HL-60/S4 treated with phorbol 12-myristate 13-acetate at 8.2 ng/mL for 4 days and 3 days (cell line): ENCODE results near the gene CD44.

ENCODE experiments used
- in situ Hi-C: fragments of 300-500 bp; cut with MboI; formaldehyde crosslinking; loops from 2 replicates; pipeline ENCODE4 v1.15.0; 2022; ENCODE audit warnings: low sequenced_read_pairs

CD44 gene

DNA sequence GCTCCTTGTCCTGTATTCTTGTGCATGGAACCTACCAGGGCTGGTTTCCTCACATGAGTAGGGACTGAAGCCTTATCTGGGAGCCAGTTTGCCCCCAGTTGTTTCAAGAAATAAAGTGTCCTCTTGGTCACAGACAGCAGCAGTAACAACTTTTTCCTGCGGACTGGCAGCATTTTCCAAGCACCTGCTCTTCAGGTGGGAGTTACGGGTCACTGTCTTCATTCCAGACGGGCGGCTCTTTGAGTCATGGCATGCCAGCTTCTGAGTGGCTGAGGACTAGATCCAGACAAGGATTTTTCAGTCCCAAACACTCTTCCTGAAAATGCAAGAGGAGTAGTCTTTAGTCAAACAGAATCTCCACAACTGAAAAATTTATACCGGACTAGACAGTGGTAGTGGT is 2.7 kb upstream of the CD44 start:
- in situ Hi-C loops: no loop called here

- in situ Hi-C loops: no loop called here
These were observed 913 bp upstream of the CD44 start for GRCh38 chr11:35138058-35138457.

GRCh38 chr11:35138606-35138942 is 397 bp upstream of the CD44 start:
- in situ Hi-C loops: no loop called here

- in situ Hi-C loops: no loop called here
These were observed 831 bp downstream of the CD44 start for GRCh38 chr11:35139722-35140282.

DNA sequence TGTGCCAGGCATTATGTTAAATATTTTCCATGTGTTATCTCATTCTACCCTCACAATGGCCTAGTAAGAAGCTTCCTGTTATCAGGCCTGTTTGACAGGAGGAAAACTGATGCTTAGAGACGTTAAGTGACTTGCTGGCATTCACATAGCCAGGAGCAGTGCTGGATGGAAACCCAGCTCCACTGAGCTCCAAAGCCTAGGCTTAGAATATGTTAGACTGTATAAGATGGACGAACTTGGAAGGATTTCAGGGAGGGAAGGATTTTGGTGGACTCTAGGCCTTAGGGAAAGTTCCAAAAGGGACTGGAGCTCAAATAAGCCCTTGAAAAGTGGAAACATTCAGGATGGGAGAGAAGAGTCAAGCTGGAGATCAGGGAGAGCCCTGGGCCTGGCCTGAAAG is 2.1 kb downstream of the CD44 start:
- in situ Hi-C loops: no loop called here

- in situ Hi-C loops: no loop called here
These were observed 2.6 kb downstream of the CD44 start for GRCh38 chr11:35141571-35141971.

DNA sequence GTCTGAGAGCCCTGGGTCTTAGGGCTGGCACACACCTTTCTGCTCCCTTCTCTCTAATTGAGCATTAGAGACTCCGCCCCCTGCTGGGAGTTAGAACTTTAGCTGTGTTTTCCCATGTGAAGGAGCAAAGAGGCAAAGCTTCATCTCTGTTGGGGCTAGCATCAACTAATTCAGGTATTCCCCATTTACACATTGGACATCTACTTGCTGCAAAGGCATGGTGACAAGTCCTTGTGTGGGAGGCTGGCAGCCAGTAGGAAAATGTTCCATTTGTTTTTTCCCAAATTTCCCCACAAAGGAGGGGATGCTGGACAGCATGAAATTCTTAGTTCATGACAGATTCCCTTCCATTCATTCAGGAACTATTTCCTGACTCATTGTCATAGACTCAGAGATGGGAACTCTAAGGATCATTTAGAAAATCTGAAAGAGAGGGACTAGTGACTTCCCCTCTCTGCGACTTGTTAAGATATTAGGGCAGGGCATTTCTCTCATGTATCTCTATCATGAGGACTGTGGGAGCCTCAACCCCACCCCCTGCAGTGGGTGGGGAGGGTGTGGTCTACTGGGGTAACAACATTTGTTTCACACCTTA is 3.6 kb downstream of the CD44 start:
- in situ Hi-C loops: no loop called here

GRCh38 chr11:35143297-35144135 is 4.5 kb downstream of the CD44 start:
- in situ Hi-C loops: no loop called here

- in situ Hi-C loops: no loop called here
These were observed 5.3 kb downstream of the CD44 start for GRCh38 chr11:35144136-35144741.

DNA sequence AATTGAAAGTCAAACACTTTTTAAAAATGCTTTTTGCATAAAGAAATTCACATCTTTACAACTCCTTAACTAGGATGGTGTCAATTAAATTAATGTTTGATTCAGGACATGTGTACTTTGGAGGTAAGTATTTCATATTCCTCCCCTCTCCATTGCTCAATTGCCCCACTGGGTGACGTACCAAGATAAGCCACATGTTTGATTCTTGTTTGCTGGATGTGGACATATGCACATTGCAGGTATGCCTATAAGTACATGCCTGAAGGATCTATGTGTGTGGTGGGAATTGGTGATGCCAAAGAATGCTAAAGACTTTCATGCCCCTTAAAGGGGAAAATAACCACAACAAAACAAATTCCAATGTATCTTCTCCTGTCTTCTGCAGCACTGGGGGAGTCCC is 5.8 kb downstream of the CD44 start:
- in situ Hi-C loops: no loop called here

GRCh38 chr11:35145271-35145670 is 6.3 kb downstream of the CD44 start:
- in situ Hi-C loops: no loop called here

DNA sequence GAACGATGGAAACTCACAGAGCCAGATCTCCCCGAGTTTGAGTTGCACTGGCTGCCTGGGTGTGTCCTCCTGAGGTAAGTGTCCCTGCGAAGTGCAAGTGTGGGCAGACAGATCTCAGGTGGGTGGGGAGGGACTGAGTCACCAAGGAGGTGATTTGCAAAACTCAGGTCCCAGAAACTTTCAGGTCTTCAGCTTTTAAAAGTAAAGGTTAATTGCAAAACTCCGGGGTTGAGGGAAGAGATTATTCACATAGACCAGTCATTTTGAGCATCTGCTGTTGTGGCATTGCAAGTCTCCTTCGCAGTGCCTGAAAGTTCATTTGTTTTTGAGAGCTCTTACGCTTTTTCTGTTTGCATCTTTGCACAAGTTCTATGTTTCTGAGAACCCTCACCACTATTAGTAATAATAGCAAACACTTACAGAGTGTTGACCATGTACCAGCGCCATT is 7.1 kb downstream of the CD44 start:
- in situ Hi-C loops: no loop called here

GRCh38 chr11:35146711-35147110 is 7.7 kb downstream of the CD44 start:
- in situ Hi-C loops: no loop called here

GRCh38 chr11:35147235-35147634 is 8.3 kb downstream of the CD44 start:
- in situ Hi-C loops: no loop called here

- in situ Hi-C loops: no loop called here
These were observed 9.3 kb downstream of the CD44 start for GRCh38 chr11:35148163-35148837.

DNA sequence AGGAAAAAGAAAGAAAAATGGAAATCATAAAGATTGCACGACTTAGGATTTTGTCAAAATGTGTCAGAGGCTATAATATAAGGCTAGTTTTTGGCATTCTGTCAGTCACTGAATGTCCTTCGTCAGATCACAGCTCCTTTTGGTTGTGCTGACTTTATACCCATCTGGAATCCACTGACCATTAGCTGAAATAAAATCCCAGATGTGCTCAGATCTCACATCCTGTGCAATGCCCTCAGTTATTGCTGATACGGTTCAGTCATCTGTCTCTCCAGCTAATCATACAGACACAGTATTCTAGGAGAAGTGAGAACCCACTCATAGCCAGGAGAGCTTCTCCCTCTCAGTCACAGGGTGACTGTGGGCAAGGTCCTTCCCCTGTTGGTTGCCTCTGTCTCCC is 11.5 kb downstream of the CD44 start:
- in situ Hi-C loops: no loop called here

- in situ Hi-C loops: no loop called here
These were observed 12.3 kb downstream of the CD44 start for GRCh38 chr11:35151241-35151640.

DNA sequence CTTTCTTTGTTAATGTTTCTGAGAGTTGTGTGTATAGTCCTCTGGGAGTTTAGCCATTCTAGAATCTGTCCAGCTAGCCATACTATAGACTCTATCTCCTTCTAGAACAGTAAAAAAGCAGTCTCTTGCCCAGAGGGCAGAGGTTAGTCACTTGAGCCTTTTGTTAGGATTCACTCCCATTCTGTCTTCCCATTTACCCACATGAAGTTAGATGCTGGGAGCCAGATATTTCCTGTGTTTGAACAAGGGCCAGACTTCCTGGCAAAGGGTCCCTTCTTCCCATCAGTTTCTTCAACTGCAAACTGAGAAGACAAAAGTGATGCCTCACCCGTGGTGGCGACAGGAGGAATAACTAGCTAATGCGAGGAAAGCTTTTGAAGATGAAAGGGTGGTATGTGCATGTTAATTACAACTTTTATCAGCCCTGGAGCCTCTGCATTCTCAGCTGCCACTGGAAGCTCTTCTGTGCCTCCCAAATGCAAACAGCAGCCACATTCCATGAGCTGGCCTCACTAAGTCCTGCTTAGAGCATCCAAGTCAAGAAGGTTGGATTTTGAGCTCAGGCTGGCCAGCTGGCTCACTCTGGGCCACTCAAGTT is 12.8 kb downstream of the CD44 start:
- in situ Hi-C loops: no loop called here

DNA sequence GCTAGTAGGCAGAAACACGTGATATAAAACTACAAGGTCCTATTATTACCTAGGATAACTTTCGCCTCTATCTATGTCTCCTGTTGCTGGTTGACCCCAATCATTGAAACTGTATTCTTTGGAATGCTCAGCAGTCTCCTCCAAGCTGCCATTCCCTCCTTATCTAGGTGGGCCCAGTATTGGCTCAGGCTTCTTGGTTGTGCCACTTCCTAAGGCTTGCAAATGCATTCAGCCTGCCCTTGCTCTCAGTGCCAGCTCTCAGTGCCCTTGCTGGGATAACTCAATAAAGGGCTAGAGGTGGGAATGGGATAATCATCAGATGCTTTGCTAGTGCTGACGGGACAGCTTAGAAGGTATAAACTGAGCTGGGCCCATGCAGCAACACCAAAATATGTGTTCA is 13.6 kb downstream of the CD44 start:
- in situ Hi-C loops: no loop called here

GRCh38 chr11:35153280-35153679 is 14.3 kb downstream of the CD44 start:
- in situ Hi-C loops: no loop called here

DNA sequence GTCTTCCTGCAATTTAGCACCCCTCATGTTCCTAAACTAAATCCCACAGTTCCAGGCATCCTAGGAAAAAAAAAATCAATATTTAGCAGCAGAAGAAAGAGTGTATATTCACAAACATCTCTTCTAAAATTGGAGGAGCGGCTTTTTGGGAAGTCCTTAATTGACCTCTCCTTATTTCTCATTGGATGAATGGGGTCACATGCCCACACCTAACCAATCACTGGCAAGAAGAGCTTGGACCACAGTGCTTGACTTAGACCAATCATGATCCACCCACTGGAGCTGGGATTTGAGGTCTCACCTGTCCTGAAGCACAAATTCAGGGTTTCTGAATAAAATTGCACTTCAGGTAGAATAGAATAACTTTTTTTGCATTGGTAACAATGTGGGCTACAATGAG is 16.0 kb downstream of the CD44 start:
- in situ Hi-C loops: no loop called here
